Central memory CD8-positive, alpha-beta T cell (primary cell): ENCODE data around the gene GPRIN1.

Experiments
- ATAC-seq: fragments of 150-1000 bp; cut with Tn5 transposase; replicated peaks from 2 replicates; pipeline ENCODE4 v1.10.0; 2022; ENCODE audit warnings: mild to moderate bottlenecking, moderate FRiP score, moderate number of reproducible peaks; ENCODE audit not compliant: poor library complexity, severe bottlenecking; ENCODE audit errors: extremely low read depth
- DNase-seq, 2 donors: peaks; one replicate each; pipeline ENCODE4 v3.0.0; 2021; ENCODE audit warnings: low spot score in 2 of 2
- H3K27ac Mint-ChIP-seq: one replicate; pipeline ENCODE4 v1.8.0; 2022; ENCODE audit warnings: low read depth, mild to moderate bottlenecking, moderate library complexity, mixed read lengths
- H3K27me3 Mint-ChIP-seq: one replicate; pipeline ENCODE4 v1.8.0; 2022; ENCODE audit warnings: mixed read lengths
- H3K36me3 Mint-ChIP-seq: one replicate; pipeline ENCODE4 v1.8.0; 2022; ENCODE audit warnings: mild to moderate bottlenecking, moderate library complexity, mixed read lengths; ENCODE audit not compliant: insufficient read depth
- H3K4me1 Mint-ChIP-seq: one replicate; pipeline ENCODE4 v1.8.0; 2022; ENCODE audit warnings: mixed read lengths
- H3K4me3 Mint-ChIP-seq: one replicate; pipeline ENCODE4 v1.8.0; 2022; ENCODE audit warnings: mild to moderate bottlenecking, moderate library complexity, mixed read lengths
- H3K9me3 Mint-ChIP-seq: one replicate; pipeline ENCODE4 v1.8.0; 2022; ENCODE audit warnings: mixed read lengths

GPRIN1 gene

DNA sequence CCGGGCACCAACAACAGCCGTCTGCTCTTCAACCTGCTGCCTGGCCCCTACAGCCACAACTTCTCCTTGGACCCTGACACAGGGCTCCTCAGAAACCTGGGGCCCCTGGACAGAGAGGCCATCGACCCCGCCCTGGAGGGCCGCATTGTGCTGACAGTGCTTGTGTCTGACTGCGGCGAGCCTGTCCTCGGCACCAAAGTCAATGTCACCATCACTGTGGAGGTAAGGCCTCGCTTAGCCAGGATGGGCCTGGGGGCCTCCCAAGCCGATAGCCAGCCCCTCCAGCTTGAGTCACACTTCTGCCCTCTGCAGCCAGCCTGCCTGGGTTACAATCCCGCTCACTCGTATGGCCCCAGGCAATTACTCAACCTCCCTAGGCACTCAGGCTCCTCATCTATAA is 28.6 kb downstream of the GPRIN1 start:
- Mint-ChIP-seq H3K27ac (no peak overlapping the region), H3K27me3 (no peaks in the 10 kb centered on the region)
- no peak for ATAC-seq

DNA sequence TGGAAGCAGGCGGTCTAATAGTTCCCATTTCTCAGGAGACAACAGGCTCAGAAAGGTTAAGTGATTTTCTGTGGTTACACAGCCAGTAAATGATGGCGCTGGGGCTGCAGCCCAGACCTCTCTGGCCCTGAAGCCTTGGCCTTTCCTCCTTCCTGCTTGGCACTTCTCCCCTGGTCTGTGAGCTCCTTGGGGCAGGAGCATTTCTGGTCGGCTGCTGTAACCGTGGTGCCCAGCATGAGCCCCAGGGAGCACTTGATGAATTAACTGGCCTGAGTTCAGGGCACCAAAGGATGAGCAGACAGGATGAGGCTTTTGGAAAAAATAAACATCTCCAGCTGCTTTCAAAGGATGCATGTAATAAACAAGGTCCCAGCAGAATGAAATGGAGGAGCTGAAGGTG is 30.6 kb downstream of the GPRIN1 start:
- Mint-ChIP-seq H3K36me3 (peaks cover 2% of the 10 kb centered on the region), H3K27me3 (no peaks in the 10 kb centered on the region), H3K4me1 (peaks cover 2% of the 10 kb centered on the region)

More for the DNA sequence above, 28.6 kb downstream of the GPRIN1 start:
- no peak for DNase-seq
- Mint-ChIP-seq H3K4me1 (no peaks in the 10 kb centered on the region), H3K9me3 (no peaks in the 10 kb centered on the region), H3K36me3 (peaks cover 1% of the 10 kb centered on the region), H3K4me3 (no peak overlapping the region)

DNA sequence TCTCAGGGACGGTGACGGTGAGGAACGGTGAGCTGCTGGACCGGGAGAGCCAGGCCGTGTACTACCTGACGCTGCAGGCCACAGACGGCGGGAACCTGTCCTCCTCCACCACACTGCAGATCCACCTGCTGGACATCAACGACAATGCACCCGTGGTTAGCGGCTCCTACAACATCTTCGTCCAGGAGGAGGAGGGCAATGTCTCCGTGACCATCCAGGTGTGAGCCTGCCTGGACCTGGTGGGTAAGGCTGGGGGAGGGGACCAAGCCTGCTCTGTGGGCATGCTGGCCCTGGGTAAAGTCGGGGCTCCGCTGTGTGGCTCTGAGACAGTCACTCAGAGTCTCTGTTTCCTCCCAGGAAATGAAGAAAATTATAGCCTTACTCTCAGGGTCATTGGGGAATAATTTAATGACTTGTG is 31.6 kb downstream of the GPRIN1 start:
- peaks cover 10% of the 10 kb centered on the region for H3K4me1 Mint-ChIP-seq

More for the DNA sequence above, 30.6 kb downstream of the GPRIN1 start:
- Mint-ChIP-seq H3K9me3 (no peaks in the 10 kb centered on the region), H3K4me3 (no peak overlapping the region), H3K27ac (no peak overlapping the region)
- DNase-seq (no peak), ATAC-seq (no peak)

DNA sequence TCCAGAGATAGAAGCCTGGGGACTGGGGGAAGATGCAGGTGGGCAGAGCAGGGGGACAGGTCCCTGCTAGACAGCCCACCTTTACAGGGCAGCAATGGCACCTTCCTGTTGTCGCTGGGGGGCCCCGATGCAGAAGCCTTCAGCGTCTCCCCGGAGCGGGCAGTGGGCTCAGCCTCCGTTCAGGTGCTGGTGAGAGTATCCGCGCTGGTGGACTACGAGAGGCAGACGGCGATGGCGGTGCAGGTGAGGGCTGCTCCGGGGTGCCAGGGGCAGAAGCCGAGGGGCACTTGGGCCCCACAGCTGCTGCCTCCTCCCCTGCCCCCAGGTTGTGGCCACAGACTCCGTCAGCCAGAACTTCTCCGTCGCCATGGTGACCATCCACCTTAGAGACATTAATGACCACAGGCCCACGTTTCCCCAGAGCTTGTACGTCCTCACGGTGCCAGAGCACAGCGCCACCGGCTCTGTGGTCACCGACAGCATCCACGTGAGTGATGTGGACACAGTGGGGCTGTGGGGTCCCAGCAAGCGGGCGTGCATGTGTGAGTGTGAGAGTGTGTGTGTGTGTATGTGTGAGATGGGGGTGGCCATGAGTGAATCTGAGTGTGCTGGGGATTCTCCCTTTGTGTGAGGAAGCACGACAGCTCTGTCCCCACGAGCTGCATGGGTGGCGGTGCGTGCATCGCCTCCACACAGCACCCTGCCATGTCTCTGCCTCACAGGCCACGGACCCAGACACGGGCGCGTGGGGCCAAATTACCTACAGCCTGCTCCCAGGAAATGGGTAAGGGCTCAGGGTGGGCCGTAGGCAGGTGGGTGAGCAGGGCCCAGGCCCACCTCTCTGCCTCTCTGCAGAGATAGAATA is 32.4 kb downstream of the GPRIN1 start:
- Mint-ChIP-seq H3K4me3 (no peak overlapping the region), H3K4me1 (peaks cover 10% of the 10 kb centered on the region), H3K9me3 (no peaks in the 10 kb centered on the region), H3K27me3 (no peaks in the 10 kb centered on the region), H3K36me3 (peaks cover 5% of the 10 kb centered on the region), H3K27ac (no peak overlapping the region)
- DNase-seq (no peak), ATAC-seq (no peak)

More for the DNA sequence above, 31.6 kb downstream of the GPRIN1 start:
- Mint-ChIP-seq H3K27ac (peak overlapping the region; percentile 13), H3K36me3 (peaks cover 3% of the 10 kb centered on the region), H3K27me3 (no peaks in the 10 kb centered on the region), H3K9me3 (no peaks in the 10 kb centered on the region), H3K4me3 (no peak overlapping the region)
- DNase-seq (no peak), ATAC-seq (no peak)

DNA sequence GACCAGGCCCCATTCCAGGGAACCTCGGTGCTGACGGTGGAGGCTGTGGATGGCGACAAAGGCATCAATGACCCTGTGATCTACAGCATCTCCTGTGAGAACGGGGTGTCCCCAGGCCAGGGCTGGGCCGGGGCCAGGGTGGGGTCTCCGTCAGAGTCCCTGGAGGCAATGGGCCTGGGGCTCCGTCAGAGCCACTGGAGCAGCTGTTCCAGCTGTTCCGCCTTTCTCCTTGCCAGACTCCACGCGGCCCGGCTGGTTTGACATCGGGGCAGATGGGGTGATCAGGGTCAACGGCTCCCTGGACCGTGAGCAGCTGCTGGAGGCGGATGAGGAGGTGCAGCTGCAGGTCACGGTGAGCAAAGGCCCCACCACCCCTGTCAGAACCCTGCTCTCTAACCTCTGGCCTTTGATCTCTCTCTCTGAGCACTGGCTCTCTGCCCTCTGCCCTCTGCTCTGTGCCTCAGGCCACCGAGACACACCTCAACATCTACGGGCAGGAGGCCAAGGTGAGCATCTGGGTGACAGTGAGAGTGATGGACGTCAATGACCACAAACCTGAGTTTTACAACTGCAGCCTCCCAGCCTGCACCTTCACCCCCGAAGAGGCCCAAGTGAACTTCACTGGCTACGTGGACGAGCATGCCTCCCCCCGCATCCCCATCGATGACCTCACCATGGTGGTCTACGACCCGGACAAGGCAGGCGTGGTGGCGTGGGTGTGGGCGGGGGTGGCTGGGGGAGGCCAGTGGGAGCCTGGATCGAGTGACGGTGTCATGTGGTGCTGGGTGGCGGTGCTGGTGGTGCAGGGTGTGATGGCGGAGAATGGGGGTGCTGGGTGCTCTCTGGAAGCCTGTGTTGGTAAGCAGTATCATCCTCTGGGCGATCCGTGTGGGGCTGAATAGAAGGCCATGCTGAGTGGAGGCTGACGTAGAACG is 34.2 kb downstream of the GPRIN1 start:
- no peak overlapping the region for H3K27ac Mint-ChIP-seq
- no peak for DNase-seq

DNA sequence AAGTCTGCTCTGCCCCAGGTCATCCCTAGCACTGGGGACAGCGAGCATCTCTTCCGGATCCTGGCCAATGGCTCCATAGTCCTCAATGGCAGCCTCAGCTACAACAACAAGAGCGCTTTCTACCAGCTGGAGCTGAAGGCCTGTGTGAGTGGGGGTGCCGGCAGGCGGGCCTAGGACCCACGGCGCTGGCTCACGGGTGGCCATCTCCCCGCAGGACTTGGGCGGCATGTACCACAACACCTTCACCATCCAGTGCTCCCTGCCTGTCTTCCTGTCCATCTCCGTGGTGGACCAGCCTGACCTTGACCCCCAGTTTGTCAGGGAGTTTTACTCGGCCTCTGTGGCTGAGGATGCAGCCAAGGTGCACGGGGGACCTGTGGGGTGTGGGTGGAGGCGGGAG is 34.9 kb downstream of the GPRIN1 start:
- H3K4me1 Mint-ChIP-seq: peaks cover 10% of the 10 kb centered on the region
- H3K27me3 Mint-ChIP-seq: peaks cover 9% of the 10 kb centered on the region
- H3K4me3 Mint-ChIP-seq: no peak overlapping the region
- ATAC-seq (no peak), DNase-seq (no peak)
- H3K36me3 Mint-ChIP-seq: peaks cover 4% of the 10 kb centered on the region
- no peak overlapping the region for H3K27ac Mint-ChIP-seq
- H3K9me3 Mint-ChIP-seq: no peaks in the 10 kb centered on the region

More for the DNA sequence above, 34.2 kb downstream of the GPRIN1 start:
- H3K36me3 Mint-ChIP-seq: peaks cover 5% of the 10 kb centered on the region
- no peak for ATAC-seq
- no peak overlapping the region for H3K4me3 Mint-ChIP-seq
- H3K9me3 Mint-ChIP-seq: no peaks in the 10 kb centered on the region
- peaks cover 9% of the 10 kb centered on the region for H3K27me3 Mint-ChIP-seq
- peaks cover 10% of the 10 kb centered on the region for H3K4me1 Mint-ChIP-seq

DNA sequence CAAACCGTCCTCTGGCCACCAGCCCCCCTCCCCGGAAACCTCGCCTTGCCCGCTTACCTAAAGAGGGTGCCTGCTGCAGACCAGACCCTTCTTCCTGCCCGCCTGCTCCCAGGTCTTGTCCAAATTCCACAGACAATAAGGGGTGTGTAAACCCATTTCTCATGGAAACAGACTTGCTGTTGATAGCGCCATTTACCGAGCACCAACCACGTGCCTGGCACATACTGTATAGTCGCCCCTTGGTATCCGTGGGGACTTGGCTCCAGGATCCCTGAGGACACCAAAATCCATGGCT is 35.7 kb downstream of the GPRIN1 start:
- Mint-ChIP-seq H3K9me3 (no peaks in the 10 kb centered on the region), H3K36me3 (peaks cover 4% of the 10 kb centered on the region), H3K27ac (no peak overlapping the region), H3K4me3 (no peak overlapping the region), H3K4me1 (peaks cover 10% of the 10 kb centered on the region), H3K27me3 (peaks cover 9% of the 10 kb centered on the region)
- ATAC-seq: no peak
- DNase-seq: no peak

DNA sequence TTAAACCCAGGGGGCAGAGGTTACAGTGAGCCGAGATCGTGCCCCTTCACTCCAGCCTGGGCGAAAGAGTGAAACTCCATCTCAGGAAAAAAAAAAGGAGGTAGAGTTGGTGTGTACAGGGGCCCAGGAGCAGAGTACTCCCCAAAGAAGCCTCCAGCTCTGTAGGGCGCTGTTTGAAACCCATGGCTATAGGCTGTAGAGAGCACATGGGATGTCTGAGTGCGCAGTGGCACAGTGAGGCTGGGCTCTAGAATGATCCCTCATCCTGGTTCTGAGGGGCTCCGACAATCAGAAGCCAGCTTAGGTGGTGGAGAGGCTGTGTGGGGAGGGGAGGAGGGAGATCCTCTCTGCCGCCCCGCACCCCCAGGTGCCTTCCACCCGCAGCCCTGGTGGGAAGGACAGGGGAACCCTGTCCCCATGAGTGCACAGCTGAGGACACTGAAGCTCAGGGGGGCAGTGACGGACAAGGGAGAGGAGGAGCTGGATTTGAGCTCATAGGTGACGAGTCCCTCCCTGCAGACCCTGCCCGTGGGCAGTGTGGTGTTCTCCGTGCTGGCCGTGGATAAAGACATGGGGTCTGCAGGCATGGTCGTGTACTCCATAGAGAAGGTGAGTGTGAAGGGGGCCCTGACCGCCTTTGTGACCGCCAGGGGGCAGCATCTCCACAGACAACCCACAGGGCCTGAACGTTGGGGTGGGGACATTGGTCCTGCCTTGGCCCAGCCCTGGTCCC is 36.2 kb downstream of the GPRIN1 start:
- H3K4me1 Mint-ChIP-seq: peaks cover 10% of the 10 kb centered on the region
- H3K36me3 Mint-ChIP-seq: peaks cover 4% of the 10 kb centered on the region
- peak; percentile 77 for ATAC-seq
- H3K27ac Mint-ChIP-seq: no peak overlapping the region
- peak; percentile 57 to 81 for DNase-seq
- H3K4me3 Mint-ChIP-seq: no peak overlapping the region
- H3K27me3 Mint-ChIP-seq: peaks cover 9% of the 10 kb centered on the region
- no peaks in the 10 kb centered on the region for H3K9me3 Mint-ChIP-seq

DNA sequence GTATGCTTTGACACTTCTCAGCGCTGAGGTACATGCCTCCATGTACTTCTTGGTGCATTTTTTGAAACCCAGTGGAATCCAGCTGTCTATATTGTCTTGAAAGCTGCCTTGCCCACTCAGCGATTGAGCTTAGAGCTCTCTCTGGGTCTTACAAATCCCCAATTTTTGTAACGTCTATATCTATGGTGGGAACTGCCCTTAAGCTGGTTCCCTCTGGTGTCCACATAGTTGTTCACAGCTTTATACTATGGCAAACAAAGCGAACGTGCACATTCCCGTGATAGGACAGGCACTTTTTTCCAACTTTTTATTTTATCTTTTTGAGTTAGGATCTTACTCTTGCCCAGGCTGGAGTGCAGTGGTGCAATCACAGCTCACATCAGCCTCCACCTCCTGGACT is 39.9 kb downstream of the GPRIN1 start:
- H3K4me3 Mint-ChIP-seq: no peak overlapping the region
- DNase-seq: no peak

DNA sequence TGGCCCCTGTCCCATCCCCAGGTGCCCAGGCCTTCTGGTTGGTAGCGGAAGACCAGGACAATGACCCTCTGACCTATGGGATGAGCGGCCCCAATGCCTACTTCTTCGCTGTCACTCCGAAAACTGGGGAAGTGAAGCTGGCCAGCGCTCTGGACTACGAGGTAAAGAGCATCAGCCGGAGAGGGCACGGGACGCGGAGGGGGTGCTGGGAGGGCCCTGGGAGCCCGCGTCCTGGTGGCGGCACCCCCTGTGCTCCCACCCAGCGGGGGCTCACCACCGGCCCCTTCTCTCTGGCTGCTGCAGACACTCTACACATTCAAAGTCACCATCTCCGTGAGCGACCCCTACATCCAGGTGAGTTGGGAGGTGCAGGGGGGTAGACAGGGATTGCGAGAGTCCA is 41.3 kb downstream of the GPRIN1 start:
- H3K4me1 Mint-ChIP-seq: peaks cover 2% of the 10 kb centered on the region
- no peak for ATAC-seq
- DNase-seq: no peak
- H3K27me3 Mint-ChIP-seq: peaks cover 25% of the 10 kb centered on the region
- peaks cover 2% of the 10 kb centered on the region for H3K36me3 Mint-ChIP-seq
- no peak overlapping the region for H3K4me3 Mint-ChIP-seq
- no peak overlapping the region for H3K27ac Mint-ChIP-seq
- no peaks in the 10 kb centered on the region for H3K9me3 Mint-ChIP-seq

More for the DNA sequence above, 39.9 kb downstream of the GPRIN1 start:
- H3K36me3 Mint-ChIP-seq: peaks cover 4% of the 10 kb centered on the region
- ATAC-seq: no peak
- peaks cover 10% of the 10 kb centered on the region for H3K4me1 Mint-ChIP-seq
- no peaks in the 10 kb centered on the region for H3K9me3 Mint-ChIP-seq
- H3K27me3 Mint-ChIP-seq: peaks cover 25% of the 10 kb centered on the region
- H3K27ac Mint-ChIP-seq: no peak overlapping the region

DNA sequence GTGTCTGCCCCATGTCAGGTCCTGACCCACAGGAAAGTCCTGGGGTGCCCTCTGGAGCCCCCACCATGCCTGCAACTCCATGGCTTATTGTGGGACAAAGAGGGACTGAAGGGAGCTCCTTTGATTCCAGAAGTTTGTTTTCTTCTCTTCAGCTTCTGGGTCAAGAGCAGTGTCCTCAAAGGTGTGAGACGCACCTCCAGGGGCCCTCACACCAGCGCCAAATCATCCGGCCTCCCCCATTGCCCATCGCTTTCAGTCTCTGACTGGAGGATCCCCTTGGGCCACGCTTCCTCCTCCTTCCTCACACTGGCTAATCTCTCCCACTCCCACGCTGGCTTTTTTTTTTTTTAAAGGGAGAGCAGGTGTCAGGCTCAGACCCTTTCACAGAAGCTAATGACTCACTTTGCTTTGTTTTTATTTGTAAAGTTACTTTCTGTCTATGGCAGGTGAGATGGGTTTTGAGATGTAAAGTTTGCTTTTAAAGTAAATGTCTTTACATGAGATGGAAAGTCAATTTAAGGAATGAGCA is 44.1 kb downstream of the GPRIN1 start:
- Mint-ChIP-seq H3K4me3 (no peak overlapping the region), H3K4me1 (peaks cover 6% of the 10 kb centered on the region), H3K36me3 (no peaks in the 10 kb centered on the region), H3K9me3 (no peaks in the 10 kb centered on the region), H3K27me3 (peaks cover 29% of the 10 kb centered on the region), H3K27ac (no peak overlapping the region)
- no peak for ATAC-seq
- no peak for DNase-seq

DNA sequence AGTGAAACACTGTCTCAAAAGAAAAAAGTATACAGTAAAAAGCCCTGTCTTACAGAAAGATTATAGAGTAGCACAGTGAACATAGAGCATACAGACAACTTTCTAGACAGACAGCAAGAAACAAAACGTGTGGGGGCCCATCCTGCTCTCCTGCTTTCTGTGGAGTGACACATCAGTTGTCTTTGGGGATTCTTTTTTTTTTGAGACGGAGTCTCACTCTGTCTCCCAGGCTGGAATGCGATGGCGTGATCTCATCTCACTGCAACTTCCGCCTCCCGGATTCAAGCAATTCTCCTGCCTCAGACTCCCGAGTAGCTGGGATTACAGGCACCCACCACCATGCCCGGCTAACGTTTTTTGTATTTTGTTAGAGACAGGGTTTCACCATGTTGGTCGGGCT is 46.0 kb downstream of the GPRIN1 start:
- DNase-seq: no peak
- H3K4me1 Mint-ChIP-seq: peaks cover 16% of the 10 kb centered on the region
- no peak for ATAC-seq
- no peak overlapping the region for H3K27ac Mint-ChIP-seq
- H3K27me3 Mint-ChIP-seq: peaks cover 27% of the 10 kb centered on the region
- no peaks in the 10 kb centered on the region for H3K9me3 Mint-ChIP-seq
- no peak overlapping the region for H3K4me3 Mint-ChIP-seq
- H3K36me3 Mint-ChIP-seq: no peaks in the 10 kb centered on the region
